Measurements from ENCODE around the gene GRB2. TPM values are rescaled to one million over a fixed set of nuclear protein-coding genes. Genes with fewer than 3 reads are reported as not detected.

GRB2 gene
- polyA plus RNA-seq, 4 donors = 96.8 to 117 (median 102) TPM

- no peak for DNase-seq (ENCODE audit: low read depth in 4 of 4, low spot score in 3 of 4)
Measured at GRCh38 chr17:75416006-75416405, 10.5 kb upstream of the GRB2 start.

- no peak for DNase-seq (ENCODE audit: low read depth in 4 of 4, low spot score in 3 of 4)
Measured at GRCh38 chr17:75414488-75414887, 9.0 kb upstream of the GRB2 start.

GRCh38 chr17:75412455-75413317 lies 7.2 kb upstream of the GRB2 start:
- peak in 1 of 4 donors; percentile 64 for DNase-seq (ENCODE audit: low read depth in 4 of 4, low spot score in 3 of 4)

GRCh38 chr17:75411328-75412067 lies 6.0 kb upstream of the GRB2 start:
- no peak for DNase-seq (ENCODE audit: low read depth in 4 of 4, low spot score in 3 of 4)

- DNase-seq (ENCODE audit: low read depth in 4 of 4, low spot score in 3 of 4) = no peak
Measured at GRCh38 chr17:75410141-75410540, 4.7 kb upstream of the GRB2 start.

- no peak for DNase-seq (ENCODE audit: low read depth in 4 of 4, low spot score in 3 of 4)
Measured at GRCh38 chr17:75407655-75408352, 2.3 kb upstream of the GRB2 start.

GRCh38 chr17:75406222-75406615 lies 741 bp upstream of the GRB2 start:
- DNase-seq (ENCODE audit: low read depth in 4 of 4, low spot score in 3 of 4) = no peak

- no peak for DNase-seq (ENCODE audit: low read depth in 4 of 4, low spot score in 3 of 4)
Measured at GRCh38 chr17:75404731-75405364, 630 bp downstream of the GRB2 start.

GRCh38 chr17:75404223-75404730 lies 1.2 kb downstream of the GRB2 start:
- DNase-seq (ENCODE audit: low read depth in 4 of 4, low spot score in 3 of 4) = peak in 1 of 4 donors; percentile 59

GRCh38 chr17:75403131-75403530 lies 2.3 kb downstream of the GRB2 start:
- DNase-seq (ENCODE audit: low read depth in 4 of 4, low spot score in 3 of 4) = no peak

GRCh38 chr17:75402026-75402425 lies 3.5 kb downstream of the GRB2 start:
- DNase-seq (ENCODE audit: low read depth in 4 of 4, low spot score in 3 of 4) = no peak

GRCh38 chr17:75400326-75400939 lies 5.0 kb downstream of the GRB2 start:
- no peak for DNase-seq (ENCODE audit: low read depth in 4 of 4, low spot score in 3 of 4)

GRCh38 chr17:75398279-75398678 lies 7.2 kb downstream of the GRB2 start:
- no peak for DNase-seq (ENCODE audit: low read depth in 4 of 4, low spot score in 3 of 4)

GRCh38 chr17:75397217-75397616 lies 8.3 kb downstream of the GRB2 start:
- DNase-seq (ENCODE audit: low read depth in 4 of 4, low spot score in 3 of 4) = no peak

GRCh38 chr17:75396796-75397195 lies 8.7 kb downstream of the GRB2 start:
- DNase-seq (ENCODE audit: low read depth in 4 of 4, low spot score in 3 of 4) = no peak

GRCh38 chr17:75396025-75396424 lies 9.5 kb downstream of the GRB2 start:
- DNase-seq (ENCODE audit: low read depth in 4 of 4, low spot score in 3 of 4) = no peak

GRCh38 chr17:75394332-75394918 lies 11.1 kb downstream of the GRB2 start:
- no peak for DNase-seq (ENCODE audit: low read depth in 4 of 4, low spot score in 3 of 4)

- peak; percentile 93 to 97 (median 95) for DNase-seq (ENCODE audit: low read depth in 4 of 4, low spot score in 3 of 4)
Measured at GRCh38 chr17:75393523-75394331, 11.8 kb downstream of the GRB2 start.

- DNase-seq (ENCODE audit: low read depth in 4 of 4, low spot score in 3 of 4) = no peak
Measured at GRCh38 chr17:75392559-75392958, 12.9 kb downstream of the GRB2 start.
